H9 (cell line): ENCODE data around the gene CILP2. TPM values are rescaled to one million over a fixed set of nuclear protein-coding genes. Genes with fewer than 3 reads are reported as not detected.

Experiments used
- DNase-seq: peaks from one replicate; pipeline ENCODE4 v3.0.0-alpha.2; 2017
- H2AFZ ChIP-seq: one replicate; pipeline ENCODE4 v1.6.1; 2013; ENCODE audit warnings: mild to moderate bottlenecking, low read length, control low read depth, moderate library complexity
- H2AK5ac ChIP-seq: 2 replicates; pipeline ENCODE4 v1.6.1; 2013; ENCODE audit warnings: low read length, control low read depth, mixed read lengths; ENCODE audit not compliant: insufficient read length
- H2BK120ac ChIP-seq: one replicate; pipeline ENCODE4 v1.6.1; 2013; ENCODE audit warnings: low read depth, mild to moderate bottlenecking, low read length, control low read depth, inconsistent platforms; ENCODE audit not compliant: poor library complexity, severe bottlenecking
- H2BK12ac ChIP-seq: 2 replicates; pipeline ENCODE4 v1.6.1; 2013; ENCODE audit warnings: low read length, control low read depth, mixed read lengths, low read depth; ENCODE audit not compliant: insufficient read length
- H2BK15ac ChIP-seq: 2 replicates; pipeline ENCODE4 v1.6.1; 2013; ENCODE audit warnings: low read depth, low read length, control low read depth
- H2BK20ac ChIP-seq: one replicate; pipeline ENCODE4 v1.6.1; 2013; ENCODE audit warnings: low read depth, mild to moderate bottlenecking, low read length, control low read depth, inconsistent platforms; ENCODE audit not compliant: poor library complexity, severe bottlenecking
- H2BK5ac ChIP-seq: 2 replicates; pipeline ENCODE4 v1.6.1; 2013; ENCODE audit warnings: low read length, control low read depth, mixed read lengths; ENCODE audit not compliant: insufficient read length
- H3K14ac ChIP-seq: 2 replicates; pipeline ENCODE4 v1.6.1; 2013; ENCODE audit warnings: low read length, control low read depth; ENCODE audit not compliant: insufficient read depth
- H3K18ac ChIP-seq: 2 replicates; pipeline ENCODE4 v1.6.1; 2013; ENCODE audit warnings: low read depth, mild to moderate bottlenecking, mixed read lengths, low read length, control low read depth; ENCODE audit not compliant: insufficient read length
- H3K23ac ChIP-seq: 2 replicates; pipeline ENCODE4 v1.6.1; 2013; ENCODE audit warnings: low read length, control low read depth, mixed read lengths, low read depth; ENCODE audit not compliant: insufficient read length
- H3K23me2 ChIP-seq: 2 replicates; pipeline ENCODE4 v1.6.1; 2013; ENCODE audit warnings: low read depth, mild to moderate bottlenecking, mixed read lengths, low read length, control low read depth; ENCODE audit not compliant: insufficient read length, poor library complexity, severe bottlenecking
- H3K27ac ChIP-seq: 2 replicates; pipeline ENCODE4 v1.5.1; 2013; ENCODE audit warnings: low read length, control low read depth, mixed read lengths, low read depth; ENCODE audit not compliant: insufficient read length
- H3K27me3 ChIP-seq: 2 replicates; pipeline ENCODE4 v1.6.1; 2013; ENCODE audit warnings: low read length, control low read depth, inconsistent platforms; ENCODE audit not compliant: insufficient read depth
- H3K4ac ChIP-seq: 2 replicates; pipeline ENCODE4 v1.6.1; 2013; ENCODE audit warnings: low read depth, mild to moderate bottlenecking, control low read depth, inconsistent platforms, low read length, moderate library complexity
- H3K4me1 ChIP-seq: 2 replicates; pipeline ENCODE4 v1.6.1; 2013; ENCODE audit warnings: low read length, control low read depth, inconsistent platforms; ENCODE audit not compliant: insufficient read depth
- H3K4me2 ChIP-seq: 2 replicates; pipeline ENCODE4 v1.6.1; 2013; ENCODE audit warnings: low read length, control low read depth, mixed read lengths; ENCODE audit not compliant: insufficient read length, insufficient read depth
- H3K56ac ChIP-seq: 2 replicates; pipeline ENCODE4 v1.6.1; 2013; ENCODE audit warnings: low read depth, mild to moderate bottlenecking, mixed read lengths, low read length, control low read depth; ENCODE audit not compliant: insufficient read length
- H3K79me1 ChIP-seq: 2 replicates; pipeline ENCODE4 v1.6.1; 2013; ENCODE audit warnings: low read depth, mild to moderate bottlenecking, moderate library complexity, low read length, control low read depth, inconsistent platforms; ENCODE audit not compliant: insufficient read depth, poor library complexity, severe bottlenecking
- H3K79me2 ChIP-seq: 2 replicates; pipeline ENCODE4 v1.6.1; 2013; ENCODE audit warnings: low read length, control low read depth, inconsistent platforms; ENCODE audit not compliant: insufficient read depth
- H3K9ac ChIP-seq: 2 replicates; pipeline ENCODE4 v1.6.1; 2013; ENCODE audit warnings: low read length, control low read depth, mixed read lengths; ENCODE audit not compliant: insufficient read length; ENCODE audit errors: extremely low read depth
- H3K9me3 ChIP-seq: one replicate; pipeline ENCODE4 v1.6.1; 2013; ENCODE audit warnings: low read depth, low read length, inconsistent platforms; ENCODE audit not compliant: control insufficient read depth
- H3T11ph ChIP-seq: one replicate; pipeline ENCODE4 v1.6.1; 2013; ENCODE audit warnings: mild to moderate bottlenecking, low read length, control low read depth, inconsistent platforms
- H4K20me1 ChIP-seq: one replicate; pipeline ENCODE4 v1.6.1; 2013; ENCODE audit not compliant: control insufficient read depth, insufficient read length, insufficient read depth
- H4K5ac ChIP-seq: 2 replicates; pipeline ENCODE4 v1.6.1; 2013; ENCODE audit warnings: low read depth, mild to moderate bottlenecking, mixed read lengths, low read length, control low read depth; ENCODE audit not compliant: insufficient read length
- H4K8ac ChIP-seq: replicated peaks from 2 replicates; pipeline ENCODE4 v1.6.1; 2013; ENCODE audit warnings: low read length, control low read depth, mixed read lengths, low read depth; ENCODE audit not compliant: insufficient read length
- H4K91ac ChIP-seq: 2 replicates; pipeline ENCODE4 v1.6.1; 2013; ENCODE audit warnings: low read depth, mild to moderate bottlenecking, moderate library complexity, mixed read lengths, low read length, control low read depth; ENCODE audit not compliant: insufficient read length
- H3K27ac Mint-ChIP-seq, 3 experiments: 2 replicates in 2 of 3; 3 replicates in 1 of 3; pipeline ENCODE4 v1.8.0; 2020 to 2021; ENCODE audit warnings: mixed read lengths in 3 of 3, mild to moderate bottlenecking in 1 of 3, moderate library complexity in 1 of 3
- H3K27me3 Mint-ChIP-seq: 2 replicates; pipeline ENCODE4 v1.8.0; 2021; ENCODE audit warnings: low read depth, mild to moderate bottlenecking, moderate library complexity, mixed read lengths
- H3K36me3 Mint-ChIP-seq, 3 experiments: 2 replicates in 2 of 3; 3 replicates in 1 of 3; pipeline ENCODE4 v1.8.0; 2020 to 2021; ENCODE audit warnings: low read depth in 3 of 3, mixed read lengths in 3 of 3; ENCODE audit not compliant: insufficient read depth in 1 of 3
- H3K4me1 Mint-ChIP-seq, 2 experiments: 2 replicates each; pipeline ENCODE4 v1.8.0; 2020; ENCODE audit warnings: mixed read lengths in 2 of 2
- H3K4me3 Mint-ChIP-seq, 2 experiments: 2 replicates in 1 of 2; 3 replicates in 1 of 2; pipeline ENCODE4 v1.8.0; 2020 to 2021; ENCODE audit warnings: mild to moderate bottlenecking in 2 of 2, mixed read lengths in 2 of 2, moderate library complexity in 1 of 2
- H3K9me3 Mint-ChIP-seq, 2 experiments: 2 replicates in 1 of 2; 3 replicates in 1 of 2; pipeline ENCODE4 v1.8.0; 2020; ENCODE audit warnings: mild to moderate bottlenecking in 2 of 2, mixed read lengths in 2 of 2, moderate library complexity in 1 of 2
- WGBS: extraction: QIAGEN DNeasy Blood & Tissue Kit; methylation state at CpG from one replicate; pipeline ENCODE4 v1.1.7; 2013; ENCODE audit warnings: missing lambda C conversion rate, low lambda C conversion rate, mixed read lengths; ENCODE audit not compliant: insufficient read length; ENCODE audit errors: extremely low coverage; 5-methylcytosine and 5-hydroxymethylcytosine counted together
- total RNA-seq: library from RNA; stranded (reverse); gene quantifications from 2 replicates; pipeline ENCODE4 v1.2.1, GENCODE V29; 2021
- TF ChIP-seq, protein P1 (sequence below): fragments of 200-600 bp; sonication (generic); conservative IDR thresholded peaks from 3 replicates; pipeline ENCODE4 v1.8.0; 2021; ENCODE audit warnings: antibody characterized with exemption, mild to moderate bottlenecking

The CILP2 gene
- total RNA-seq, 1 experiment from 2014 or later: 6.4 TPM

DNA sequence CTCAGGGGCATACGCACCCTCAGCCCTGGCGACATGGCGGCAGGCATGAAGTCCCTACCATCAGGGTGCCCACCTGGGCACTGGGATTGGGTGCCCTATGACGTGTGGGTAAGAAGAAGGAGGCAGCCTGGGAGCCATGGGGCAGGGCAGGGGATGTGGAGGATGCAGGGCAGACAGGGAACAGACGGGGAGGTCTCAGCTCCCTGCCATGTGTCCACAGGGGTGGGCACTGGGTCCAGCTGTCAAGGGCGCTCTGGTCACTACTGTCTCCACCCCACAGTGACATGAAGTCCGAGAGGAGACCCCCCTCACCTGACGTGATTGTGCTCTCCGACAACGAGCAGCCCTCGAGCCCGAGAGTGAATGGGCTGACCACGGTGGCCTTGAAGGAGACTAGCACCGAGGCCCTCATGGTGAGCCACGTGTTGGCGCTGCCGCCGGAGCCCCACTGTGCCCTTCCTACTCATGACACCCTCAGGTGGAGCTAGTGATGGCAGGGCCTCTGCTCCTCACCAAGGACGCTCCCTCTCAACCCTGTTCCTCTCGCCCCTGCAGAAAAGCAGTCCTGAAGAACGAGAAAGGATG is 45.9 kb upstream of the CILP2 start:
- Histone ChIP-seq H3K4me2 (no peak overlapping the region), H3K4me1 (peaks cover 9% of the 10 kb centered on the region; the same call in 1 of the 2 replicates), H2BK15ac (no peak overlapping the region), H2BK20ac (no peak overlapping the region), H4K8ac (no peak overlapping the region), H2AFZ (no peak overlapping the region), H3K9ac (no peak overlapping the region), H2AK5ac (no peak overlapping the region), H2BK12ac (no peak overlapping the region), H3K9me3 (no peaks in the 10 kb centered on the region), H4K20me1 (no peaks in the 10 kb centered on the region), H3K27me3 (no peaks in the 10 kb centered on the region), H3K18ac (no peak overlapping the region), H3K14ac (no peak overlapping the region), H2BK120ac (no peak overlapping the region), H3K27ac (no peak overlapping the region), H2BK5ac (no peak overlapping the region), H3T11ph (no peak overlapping the region), H3K56ac (no peak overlapping the region), H4K91ac (no peak overlapping the region), H4K5ac (no peak overlapping the region), H3K23me2 (no peaks in the 10 kb centered on the region), H3K79me1 (no peaks in the 10 kb centered on the region), H3K23ac (no peak overlapping the region), H3K79me2 (peaks cover 4% of the 10 kb centered on the region; the same call in 1 of the 2 replicates), H3K4ac (no peak overlapping the region)
- no peak overlapping the region; a peak in 1 of 7 replicates for H3K27ac Mint-ChIP-seq
- no peaks in the 10 kb centered on the region for H3K9me3 Mint-ChIP-seq
- peaks cover 33 to 36% of the 10 kb centered on the region in 2 experiments for H3K4me1 Mint-ChIP-seq
- no peaks in the 10 kb centered on the region for H3K27me3 Mint-ChIP-seq
- no peak for DNase-seq
- peaks cover 30 to 61% (median 54%) of the 10 kb centered on the region in 3 experiments; a peak in 6 of 7 replicates for H3K36me3 Mint-ChIP-seq
- WGBS: no CpG with 5 or more reads among the region's 21 CpGs
- TF ChIP-seq, protein P1, sequence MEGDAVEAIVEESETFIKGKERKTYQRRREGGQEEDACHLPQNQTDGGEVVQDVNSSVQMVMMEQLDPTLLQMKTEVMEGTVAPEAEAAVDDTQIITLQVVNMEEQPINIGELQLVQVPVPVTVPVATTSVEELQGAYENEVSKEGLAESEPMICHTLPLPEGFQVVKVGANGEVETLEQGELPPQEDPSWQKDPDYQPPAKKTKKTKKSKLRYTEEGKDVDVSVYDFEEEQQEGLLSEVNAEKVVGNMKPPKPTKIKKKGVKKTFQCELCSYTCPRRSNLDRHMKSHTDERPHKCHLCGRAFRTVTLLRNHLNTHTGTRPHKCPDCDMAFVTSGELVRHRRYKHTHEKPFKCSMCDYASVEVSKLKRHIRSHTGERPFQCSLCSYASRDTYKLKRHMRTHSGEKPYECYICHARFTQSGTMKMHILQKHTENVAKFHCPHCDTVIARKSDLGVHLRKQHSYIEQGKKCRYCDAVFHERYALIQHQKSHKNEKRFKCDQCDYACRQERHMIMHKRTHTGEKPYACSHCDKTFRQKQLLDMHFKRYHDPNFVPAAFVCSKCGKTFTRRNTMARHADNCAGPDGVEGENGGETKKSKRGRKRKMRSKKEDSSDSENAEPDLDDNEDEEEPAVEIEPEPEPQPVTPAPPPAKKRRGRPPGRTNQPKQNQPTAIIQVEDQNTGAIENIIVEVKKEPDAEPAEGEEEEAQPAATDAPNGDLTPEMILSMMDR: no peak
- H3K4me3 Mint-ChIP-seq: no peak overlapping the region
